GM19467 (cell line): ENCODE results near the gene RNU6-8.

Source experiments
- ATAC-seq: cut with Tn5 transposase; IDR thresholded peaks from one replicate; pipeline ENCODE4 v1.9.1; 2021; ENCODE audit warnings: mild to moderate bottlenecking, moderate library complexity; ENCODE audit not compliant: unreplicated experiment

The RNU6-8 gene

GRCh38 chr14:32166029-32166428 is 37.0 kb downstream of the RNU6-8 start:
- ATAC-seq: no peak
